NCI-H2081 (cell line): Measurements from ENCODE around the gene ZFP92.

ENCODE experiments used
- DNase-seq, 2 experiments: peaks; one replicate each; lab custom pipeline; 2025; lab: John Stamatoyannopoulos, UW

The ZFP92 gene

GRCh38 chrX:153438532-153438931 is 27.3 kb downstream of the ZFP92 start:
- no peak for DNase-seq

GRCh38 chrX:153439977-153440376 is 28.7 kb downstream of the ZFP92 start:
- no peak for DNase-seq

- DNase-seq: no peak
These were observed 29.4 kb downstream of the ZFP92 start for GRCh38 chrX:153440556-153441135.

- DNase-seq: no peak
These were observed 30.0 kb downstream of the ZFP92 start for GRCh38 chrX:153441296-153441695.

GRCh38 chrX:153441981-153442380 is 30.7 kb downstream of the ZFP92 start:
- no peak for DNase-seq

GRCh38 chrX:153442463-153442862 is 31.2 kb downstream of the ZFP92 start:
- DNase-seq: no peak

- DNase-seq: no peak
These were observed 32.4 kb downstream of the ZFP92 start for GRCh38 chrX:153443476-153444332.

- DNase-seq: no peak
These were observed 33.2 kb downstream of the ZFP92 start for GRCh38 chrX:153444333-153445011.

- no peak for DNase-seq
These were observed 34.0 kb downstream of the ZFP92 start for GRCh38 chrX:153445106-153445855.

GRCh38 chrX:153445856-153446635 is 34.8 kb downstream of the ZFP92 start, which contains the start of gene TREX2:
Gene TREX2 (minus strand): TSS chrX:153446056. CDS start chrX:153445430, 626 bp downstream.
- no peak for DNase-seq

GRCh38 chrX:153446636-153446936 is 35.3 kb downstream of the ZFP92 start:
- DNase-seq: no peak

- no peak for DNase-seq
These were observed 35.8 kb downstream of the ZFP92 start for GRCh38 chrX:153446950-153447580.

GRCh38 chrX:153447581-153447960 is 36.3 kb downstream of the ZFP92 start:
- no peak for DNase-seq

- no peak for DNase-seq
These were observed 37.5 kb downstream of the ZFP92 start for GRCh38 chrX:153448556-153449367.

- no peak for DNase-seq
These were observed 38.3 kb downstream of the ZFP92 start for GRCh38 chrX:153449368-153450113.

- no peak for DNase-seq
These were observed 39.1 kb downstream of the ZFP92 start for GRCh38 chrX:153450114-153450948.

- DNase-seq: no peak
These were observed 39.6 kb downstream of the ZFP92 start for GRCh38 chrX:153450949-153451277.

- no peak for DNase-seq
These were observed 43.8 kb downstream of the ZFP92 start for GRCh38 chrX:153454901-153455550.
